SH-SY5Y (cell line): ENCODE measurements around the gene SPACA7.

Experiments used
- GATA2 ChIP-seq: IDR thresholded peaks from 2 replicates; pipeline ENCODE4 v1.6.1; 2011; ENCODE audit warnings: mild to moderate bottlenecking, low read depth, low read length
- GATA3 ChIP-seq: IDR thresholded peaks from 2 replicates; pipeline ENCODE4 v1.6.1; 2011; ENCODE audit warnings: low read depth, mild to moderate bottlenecking, low read length, moderate library complexity

- no peak for TF ChIP-seq GATA3
- TF ChIP-seq GATA2, result no peak
These were observed 78.6 kb downstream of the SPACA7 start for GRCh38 chr13:112454648-112455334.
